Muscle of leg (tissue), 11 donors: Measurements from ENCODE around the gene TLN1. TPM values are rescaled to one million over a fixed set of nuclear protein-coding genes. Genes with fewer than 3 reads are reported as not detected.

Experiments
- DNase-seq: peaks from one replicate; pipeline ENCODE4 v3.0.0; 2013
- H3K27ac ChIP-seq: one replicate; pipeline ENCODE4 v1.5.1; 2013; ENCODE audit warnings: mild to moderate bottlenecking, low read length, control low read depth
- H3K27me3 ChIP-seq: one replicate; pipeline ENCODE4 v1.6.1; 2013; ENCODE audit warnings: low read length; ENCODE audit not compliant: control insufficient read depth, insufficient read depth
- H3K36me3 ChIP-seq: one replicate; pipeline ENCODE4 v1.6.1; 2013; ENCODE audit warnings: low read length; ENCODE audit not compliant: control insufficient read depth, insufficient read depth
- H3K4me1 ChIP-seq: one replicate; pipeline ENCODE4 v1.6.1; 2013; ENCODE audit warnings: low read length; ENCODE audit not compliant: control insufficient read depth, insufficient read depth
- H3K4me3 ChIP-seq: one replicate; pipeline ENCODE4 v1.5.1; 2013; ENCODE audit warnings: low read length, control low read depth
- H3K9me3 ChIP-seq: replicated peaks from 2 replicates; pipeline ENCODE4 v1.6.1; 2013; ENCODE audit warnings: low read depth, low read length; ENCODE audit not compliant: control insufficient read depth
- WGBS: methylation state at CpG from one replicate; pipeline ENCODE4 v1.1.5; 2013; ENCODE audit warnings: missing lambda C conversion rate; ENCODE audit not compliant: insufficient coverage; 5-methylcytosine and 5-hydroxymethylcytosine counted together
- polyA plus RNA-seq, 8 donors: library from polyadenylated mRNA; unstranded; fragments of 120-200 nt; gene quantifications; one replicate each; pipeline versions ENCODE4 v1.2.1 to v1.2.3, GENCODE V29; 2013; ENCODE audit warnings: inconsistent platforms in 1 of 8, low replicate concordance in 1 of 8; ENCODE audit not compliant: insufficient read length in 8 of 8, insufficient read depth in 1 of 8
- total RNA-seq: library from RNA; stranded (reverse); fragments of 120-200 nt; gene quantifications from one replicate; pipeline ENCODE4 v1.2.4, GENCODE V29; 2013

Gene TLN1
- total and polyA plus RNA-seq, 9 donors = 78.0 to 133 (median 115) TPM

DNA sequence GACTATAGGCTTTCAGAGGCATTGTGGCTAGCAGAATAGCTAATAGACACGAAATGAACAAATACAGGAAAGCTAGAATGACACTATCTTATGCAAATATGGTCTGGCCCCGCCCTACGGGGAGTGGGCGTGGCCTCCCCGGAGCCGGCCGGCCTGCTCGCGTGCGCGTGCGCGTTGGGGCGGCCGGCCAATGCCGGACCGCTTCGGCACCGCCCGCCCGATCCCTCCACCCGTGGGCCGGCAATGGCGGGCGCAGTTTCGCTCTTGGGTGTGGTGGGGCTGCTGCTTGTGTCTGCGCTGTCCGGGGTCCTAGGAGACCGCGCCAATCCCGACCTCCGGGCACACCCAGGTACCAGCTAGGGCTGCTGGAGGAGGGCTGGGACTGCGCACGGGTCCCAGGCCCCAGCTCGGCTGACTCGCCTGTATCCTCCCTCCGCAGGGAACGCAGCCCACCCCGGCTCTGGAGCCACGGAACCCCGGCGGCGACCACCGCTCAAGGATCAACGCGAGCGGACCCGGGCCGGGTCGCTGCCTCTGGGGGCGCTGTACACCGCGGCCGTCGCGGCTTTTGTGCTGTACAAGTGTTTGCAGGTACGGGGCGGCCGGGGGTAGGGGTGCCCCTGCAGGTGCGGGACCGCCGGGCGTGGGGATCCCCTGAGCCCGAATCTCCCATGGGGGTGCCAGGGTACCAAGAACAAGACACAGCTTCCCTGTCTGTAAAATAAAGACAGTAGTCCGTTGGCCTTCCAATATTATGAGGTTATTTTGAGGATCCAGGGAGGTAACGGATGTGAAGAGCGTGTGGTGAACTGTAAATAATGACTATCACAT lies 73.6 kb downstream of the TLN1 start, which contains the start of gene CCDC107:
TSS of gene CCDC107 (plus strand) at position 156 of the 831 bp plus-strand sequence. CDS start at position 244, 88 bp downstream.
- under 1% methylated on average over 49 of the region's 67 CpGs for WGBS
- H3K36me3 ChIP-seq = peaks cover 33% of the 10 kb centered on the region
- H3K27ac ChIP-seq = peak within 1 kb of the TSS; percentile 100
- no peaks in the 10 kb centered on the region for H3K27me3 ChIP-seq
- H3K4me3 ChIP-seq = peak within 1 kb of the TSS; percentile 93
- no peaks in the 10 kb centered on the region for H3K9me3 ChIP-seq
- H3K4me1 ChIP-seq = peaks cover 45% of the 10 kb centered on the region
- peak; percentile 94 for DNase-seq

DNA sequence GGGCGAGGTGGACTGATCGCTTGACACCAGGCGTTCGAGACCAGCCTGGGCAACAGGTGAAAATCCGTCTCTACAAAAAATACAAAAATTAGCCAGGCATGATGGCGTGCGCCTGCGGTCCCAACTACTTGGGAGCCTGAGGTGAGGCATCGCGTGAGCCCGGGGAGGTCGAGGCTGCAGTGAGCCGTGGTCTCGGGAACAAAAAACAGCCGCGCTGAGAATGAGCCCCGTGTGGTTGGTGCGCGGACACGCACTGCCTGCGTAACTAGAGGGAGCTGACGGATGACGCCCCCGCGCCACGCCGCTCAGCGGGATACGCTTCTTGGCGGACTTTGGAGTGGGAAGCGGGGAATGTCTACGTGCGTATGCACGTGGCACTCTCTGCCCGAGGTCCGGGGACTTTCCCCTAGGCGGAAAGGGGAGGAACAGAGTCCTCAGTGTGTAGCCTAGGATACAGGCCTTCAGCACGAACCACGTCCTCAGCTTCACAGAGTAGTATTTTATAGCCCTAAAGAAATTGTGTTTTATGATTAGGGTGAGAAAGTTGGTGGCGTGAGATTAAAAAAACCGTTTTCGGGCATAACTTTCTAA lies 74.4 kb downstream of the TLN1 start, which contains the start of gene RMRP:
TSS of gene RMRP (minus strand) at position 474 of the 591 bp plus-strand sequence.
- Histone ChIP-seq H3K27me3 (no peaks in the 10 kb centered on the region), H3K36me3 (peaks cover 27% of the 10 kb centered on the region), H3K4me3 (peak within 1 kb of the TSS; percentile 93), H3K4me1 (peaks cover 44% of the 10 kb centered on the region), H3K9me3 (no peaks in the 10 kb centered on the region), H3K27ac (peak within 1 kb of the TSS; percentile 100)
- WGBS = under 1% methylated on average over 33 of the region's 42 CpGs
- peak; percentile 100 for DNase-seq

DNA sequence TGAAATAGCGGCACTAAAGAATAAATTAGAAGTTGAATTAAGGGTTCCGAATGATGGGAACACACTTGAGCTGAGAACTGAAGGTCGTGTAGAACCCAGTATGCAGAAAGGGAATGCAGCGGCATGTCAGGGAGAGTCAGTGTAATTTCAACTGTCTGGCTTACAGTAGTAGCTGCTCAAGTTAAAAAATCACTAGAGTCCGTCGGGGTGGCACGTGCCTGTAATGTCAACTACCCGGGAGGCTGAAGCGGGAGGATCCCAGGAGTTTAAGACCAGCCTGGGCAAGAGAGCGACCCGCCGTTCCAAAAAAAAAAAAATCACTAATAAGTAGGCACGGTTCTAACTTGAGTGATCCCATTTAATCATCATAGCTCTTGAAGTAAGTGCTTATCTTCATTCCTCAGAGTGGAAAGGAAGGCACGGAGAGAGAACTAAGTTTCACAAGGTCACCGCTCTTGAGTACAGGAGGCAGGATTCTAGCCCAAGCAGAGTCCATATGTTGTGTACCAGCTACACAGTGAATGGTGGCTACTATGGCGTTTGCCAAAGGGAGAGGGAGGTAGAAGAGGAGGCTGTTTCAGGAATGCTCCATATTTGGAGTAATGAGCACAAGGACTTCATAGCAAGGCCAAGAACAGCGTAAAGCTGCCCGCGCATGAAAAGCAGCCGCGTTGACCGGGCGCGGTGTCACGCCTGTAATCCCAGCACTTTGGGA lies 75.0 kb downstream of the TLN1 start:
- H3K4me1 ChIP-seq = peaks cover 39% of the 10 kb centered on the region
- H3K27me3 ChIP-seq = no peaks in the 10 kb centered on the region
- 33% methylated on average over 18 of the region's 25 CpGs for WGBS
- peak; percentile 71 for DNase-seq
- no peaks in the 10 kb centered on the region for H3K9me3 ChIP-seq
- peaks cover 20% of the 10 kb centered on the region for H3K36me3 ChIP-seq
- H3K4me3 ChIP-seq = peak overlapping the region; percentile 58
- peak overlapping the region; percentile 100 for H3K27ac ChIP-seq

DNA sequence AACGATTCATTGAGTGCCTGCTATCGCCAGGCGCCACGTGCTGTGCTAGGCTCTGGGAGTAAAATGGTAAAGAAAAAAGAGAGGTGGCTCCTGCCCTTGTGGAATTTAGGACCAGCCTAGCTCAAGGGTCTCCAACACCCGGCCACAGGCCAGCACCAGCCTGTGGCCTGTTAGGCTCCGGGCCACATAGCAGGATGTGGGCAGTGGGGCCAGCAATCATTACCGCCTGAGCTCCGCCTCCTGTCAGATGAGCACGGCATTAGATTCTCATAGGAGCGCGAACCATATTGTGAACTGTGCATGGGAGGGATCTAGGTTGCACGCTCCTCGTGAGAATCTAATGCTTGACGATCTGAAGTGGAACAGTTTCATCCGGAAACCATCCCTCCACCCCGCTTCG lies 75.6 kb downstream of the TLN1 start:
- Histone ChIP-seq H3K27ac (no peak overlapping the region), H3K9me3 (no peaks in the 10 kb centered on the region), H3K4me3 (no peak overlapping the region), H3K27me3 (no peaks in the 10 kb centered on the region), H3K36me3 (peaks cover 14% of the 10 kb centered on the region), H3K4me1 (peaks cover 32% of the 10 kb centered on the region)
- WGBS = 70% methylated on average over 11 of the region's 17 CpGs
- DNase-seq = no peak

DNA sequence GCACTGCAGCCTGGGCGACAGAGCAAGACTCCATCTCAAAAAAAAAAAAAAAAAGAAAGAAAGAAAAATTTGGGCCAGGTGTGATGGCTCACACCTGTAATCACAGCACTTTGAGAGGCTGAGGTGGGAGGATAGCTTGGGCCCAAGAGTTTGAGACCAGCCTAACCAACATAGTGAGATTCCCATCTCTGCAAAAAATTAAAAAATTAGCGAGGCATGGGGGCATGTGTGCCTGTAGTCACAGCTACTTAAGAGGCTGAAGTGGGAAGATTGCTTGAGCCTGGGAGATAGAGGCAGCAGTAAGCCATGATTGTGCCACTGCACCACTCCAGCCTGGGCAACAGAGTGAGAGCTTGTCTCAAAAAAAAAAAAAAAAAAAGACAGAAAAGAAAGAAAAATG lies 78.4 kb downstream of the TLN1 start:
- WGBS = no CpG with 5 or more reads among the region's 2 CpGs
- H3K4me3 ChIP-seq = no peak overlapping the region
- DNase-seq = no peak
- H3K27ac ChIP-seq = no peak overlapping the region
- H3K36me3 ChIP-seq = no peaks in the 10 kb centered on the region
- peaks cover 26% of the 10 kb centered on the region for H3K4me1 ChIP-seq
- no peaks in the 10 kb centered on the region for H3K9me3 ChIP-seq
- no peaks in the 10 kb centered on the region for H3K27me3 ChIP-seq

DNA sequence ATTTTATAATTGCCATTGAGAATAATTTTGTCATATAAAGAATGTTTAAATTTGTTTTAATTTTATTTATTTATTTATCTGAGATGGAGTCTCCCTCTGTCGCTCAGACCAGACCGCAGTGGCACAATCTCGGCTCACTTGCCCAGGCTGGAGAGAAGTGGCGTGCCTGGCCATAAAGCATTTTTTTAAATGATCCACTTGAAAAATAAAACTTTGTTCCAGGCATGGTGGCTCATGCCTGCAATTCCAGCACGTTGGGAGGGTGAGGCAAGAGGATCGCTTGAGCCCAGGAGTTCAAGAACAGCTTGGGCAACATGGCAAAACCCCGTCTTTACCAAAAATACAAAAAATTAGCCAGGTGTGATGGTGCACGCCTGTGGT lies 79.2 kb downstream of the TLN1 start:
- Histone ChIP-seq H3K9me3 (no peaks in the 10 kb centered on the region), H3K4me1 (peaks cover 29% of the 10 kb centered on the region), H3K27me3 (no peaks in the 10 kb centered on the region), H3K27ac (no peak overlapping the region), H3K36me3 (no peaks in the 10 kb centered on the region), H3K4me3 (no peak overlapping the region)
- DNase-seq = no peak
- 79% methylated on average over 2 of the region's 8 CpGs for WGBS

DNA sequence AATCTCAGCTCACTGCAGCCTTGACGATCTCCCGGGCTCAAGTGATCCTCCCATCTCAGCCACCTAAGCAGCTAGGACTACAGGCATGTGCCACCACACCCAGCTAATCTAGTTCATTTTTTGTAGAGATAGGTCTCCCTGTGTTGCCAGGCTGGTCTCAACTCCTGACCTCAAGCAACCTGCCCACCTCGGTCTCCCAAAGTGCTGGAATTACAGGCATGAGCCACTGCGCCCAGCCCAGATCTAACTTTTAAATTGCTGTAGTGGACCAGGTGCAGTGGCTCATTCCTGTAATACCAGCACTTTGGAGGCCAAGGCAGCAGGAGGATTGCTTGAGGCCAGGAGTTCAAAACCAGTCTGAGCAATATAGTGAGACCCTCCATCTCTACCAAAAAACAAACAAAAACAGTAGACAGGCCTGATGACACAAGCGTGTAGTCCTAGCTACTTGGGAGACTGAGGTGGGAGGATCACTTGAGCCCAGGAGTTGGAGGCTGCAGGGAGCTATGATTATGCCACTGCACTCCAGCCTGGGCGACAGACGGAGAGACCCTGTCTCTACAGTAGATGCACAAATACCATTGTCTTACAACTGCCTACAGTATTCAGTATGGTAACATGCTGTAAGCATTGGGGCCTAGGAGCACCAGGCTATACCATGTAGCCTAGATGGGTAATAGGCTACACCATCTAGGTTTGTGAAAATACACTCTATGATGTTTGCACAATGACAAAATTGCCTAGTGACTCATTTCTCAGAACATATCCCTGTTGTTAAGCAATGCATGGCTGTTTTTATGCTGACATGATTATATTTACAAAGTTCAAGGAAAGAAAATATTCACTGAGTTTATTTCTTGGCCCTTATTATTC lies 79.8 kb downstream of the TLN1 start:
- Histone ChIP-seq H3K4me3 (no peak overlapping the region), H3K9me3 (no peaks in the 10 kb centered on the region), H3K36me3 (no peaks in the 10 kb centered on the region), H3K4me1 (peaks cover 28% of the 10 kb centered on the region), H3K27me3 (no peaks in the 10 kb centered on the region), H3K27ac (no peak overlapping the region)
- no peak for DNase-seq
- 86% methylated on average over 4 of the region's 7 CpGs for WGBS

DNA sequence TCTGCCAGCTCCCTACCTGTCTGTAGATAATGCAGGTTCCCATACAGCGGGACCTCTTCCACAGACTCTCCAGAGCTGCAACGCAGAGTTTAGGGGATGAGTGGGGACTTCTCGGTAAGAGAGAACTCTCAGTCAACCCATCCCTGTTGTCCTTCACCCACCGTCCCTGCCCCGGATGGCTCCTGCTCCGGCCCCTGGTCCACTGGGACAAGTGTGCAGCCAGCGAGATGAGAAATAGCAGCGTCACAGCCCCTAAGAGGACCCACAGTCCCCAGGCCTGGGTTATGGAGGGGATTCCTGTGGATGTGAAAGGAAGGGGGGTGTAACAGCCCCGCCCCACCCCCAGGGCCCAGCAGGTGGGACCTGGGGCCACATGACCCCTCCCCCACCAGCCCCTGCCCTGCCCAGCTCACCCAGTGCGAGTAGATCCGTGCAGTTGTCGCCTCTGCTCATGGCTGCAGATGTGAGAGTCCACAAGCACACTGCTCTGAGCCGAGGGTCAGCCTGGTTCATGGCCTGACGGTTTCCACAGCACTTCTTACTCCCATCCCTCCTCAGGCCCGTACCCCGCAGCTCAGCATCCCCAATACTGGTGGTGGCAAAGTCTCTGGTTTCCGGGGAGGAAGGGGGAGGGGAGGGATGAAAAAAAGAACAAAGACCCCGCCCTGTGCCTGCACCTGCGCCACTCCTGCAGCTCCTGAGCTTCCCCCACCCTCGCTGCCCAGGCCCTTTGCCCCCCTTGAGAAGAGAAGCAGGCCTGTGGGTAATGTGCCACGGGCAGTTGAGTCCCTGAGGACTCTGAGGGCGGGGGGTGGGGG lies 81.4 kb downstream of the TLN1 start, which contains the start of gene SIT1:
TSS of gene SIT1 (minus strand) at position 591 of the 818 bp plus-strand sequence. CDS start at position 513, 78 bp downstream.
- H3K36me3 ChIP-seq = no peaks in the 10 kb centered on the region
- WGBS = 23% methylated on average over 4 of the region's 22 CpGs
- no peak for DNase-seq
- H3K27me3 ChIP-seq = no peaks in the 10 kb centered on the region
- H3K27ac ChIP-seq = no peak within 1 kb of the TSS
- H3K4me3 ChIP-seq = no peak within 1 kb of the TSS
- H3K9me3 ChIP-seq = no peaks in the 10 kb centered on the region
- H3K4me1 ChIP-seq = peaks cover 32% of the 10 kb centered on the region
